HG03439 (cell line): Measurements from ENCODE around the gene MEGF6.

ENCODE experiments used
- ATAC-seq: cut with Tn5 transposase; IDR thresholded peaks from one replicate; pipeline ENCODE4 v1.9.1; 2021; ENCODE audit warnings: mild to moderate bottlenecking, moderate library complexity; ENCODE audit not compliant: unreplicated experiment

MEGF6 gene

DNA sequence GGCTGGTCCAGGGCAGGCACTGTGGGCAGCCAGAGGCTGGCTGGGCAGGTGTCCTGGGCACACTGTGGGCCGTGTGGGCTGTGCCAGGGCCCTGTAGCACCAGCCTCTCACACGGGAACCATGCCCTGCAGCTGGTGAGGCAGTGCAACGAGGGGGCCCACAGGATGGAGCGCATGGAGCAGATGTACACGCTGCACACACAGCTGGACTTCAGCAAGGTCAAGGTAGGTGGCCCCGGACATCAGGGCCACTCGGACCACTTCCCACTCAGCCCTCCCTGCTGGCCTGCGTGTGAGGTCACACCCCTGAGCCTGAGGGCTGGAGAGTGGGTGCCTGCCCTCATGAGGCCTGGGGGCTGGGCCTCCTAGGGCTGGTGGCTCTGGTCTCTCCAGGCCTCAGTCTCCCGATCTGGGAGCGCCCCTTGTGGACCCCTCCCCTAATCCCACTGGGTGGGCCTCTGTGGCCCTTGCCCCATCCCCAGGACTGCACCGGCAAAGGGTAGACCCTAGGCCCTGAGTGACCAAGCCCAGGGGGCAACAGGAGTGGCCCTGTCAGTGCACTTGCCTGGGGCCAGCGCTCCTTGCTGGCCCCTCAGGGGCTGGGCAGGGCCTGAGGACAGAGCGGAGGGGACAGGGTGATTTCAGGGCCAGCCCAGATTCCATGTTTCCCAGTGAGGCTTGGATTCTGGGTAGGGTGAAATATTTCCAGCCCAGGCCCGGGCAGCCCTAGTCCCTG lies 135.3 kb downstream of the MEGF6 start:
- no peak for ATAC-seq

DNA sequence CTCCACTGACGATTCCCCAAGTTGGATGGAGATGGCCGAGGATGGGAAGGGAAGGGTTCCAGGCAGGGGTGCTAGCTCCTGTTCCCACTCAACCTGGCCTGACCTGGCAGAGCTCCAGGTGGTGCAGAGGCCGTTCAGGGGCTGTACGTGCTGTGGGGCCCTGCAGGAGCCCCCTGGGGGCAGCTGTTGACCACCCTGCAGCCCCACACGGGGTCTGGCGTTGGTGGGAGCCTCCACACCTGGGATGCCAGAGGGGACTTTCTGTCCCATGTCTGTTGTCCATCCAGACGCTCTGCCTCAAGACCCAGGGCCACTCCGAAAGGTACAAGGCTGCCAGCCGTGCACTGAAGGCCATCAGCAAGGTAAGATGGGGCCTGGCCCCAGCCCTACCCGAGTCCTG lies 136.9 kb downstream of the MEGF6 start:
- ATAC-seq, result no peak

DNA sequence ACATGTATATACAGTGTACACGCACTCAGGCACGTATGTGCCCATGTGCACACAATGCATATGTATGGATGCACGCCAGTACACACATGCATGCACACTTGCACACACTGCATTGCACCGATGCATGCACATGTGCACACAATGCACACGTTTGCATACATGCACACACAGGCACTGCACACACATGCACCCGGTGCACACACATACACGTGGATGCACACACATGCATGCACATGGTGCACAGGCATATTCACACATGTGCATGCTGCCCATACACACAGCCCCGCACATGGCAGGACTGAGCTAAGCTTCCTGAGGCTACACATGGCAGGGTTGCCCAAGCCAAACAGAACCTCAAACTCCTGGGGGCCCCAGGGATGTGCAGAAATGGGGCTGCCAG lies 137.3 kb downstream of the MEGF6 start:
- no peak for ATAC-seq

DNA sequence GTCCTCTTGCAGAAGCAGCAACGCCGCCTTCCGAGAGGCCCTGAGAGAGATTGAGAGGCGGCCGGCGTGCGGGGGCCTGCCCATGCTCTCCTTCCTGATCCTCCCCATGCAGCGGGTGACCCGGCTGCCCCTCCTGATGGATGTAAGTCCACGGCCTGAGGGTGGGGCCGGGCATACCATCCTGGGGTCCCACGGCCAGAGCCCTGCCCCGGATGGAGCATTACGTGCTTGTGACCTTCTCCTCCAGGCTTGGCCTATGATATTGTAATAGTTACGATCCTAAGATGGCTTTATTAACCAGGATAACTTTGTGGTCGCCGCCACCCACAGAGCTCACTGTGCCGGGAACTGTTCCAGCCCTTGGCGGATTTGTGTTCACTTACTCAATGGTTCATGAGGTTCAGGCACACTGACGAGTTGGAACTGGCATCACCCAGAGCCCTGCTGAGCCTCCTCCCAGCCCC lies 137.9 kb downstream of the MEGF6 start:
- no peak for ATAC-seq

DNA sequence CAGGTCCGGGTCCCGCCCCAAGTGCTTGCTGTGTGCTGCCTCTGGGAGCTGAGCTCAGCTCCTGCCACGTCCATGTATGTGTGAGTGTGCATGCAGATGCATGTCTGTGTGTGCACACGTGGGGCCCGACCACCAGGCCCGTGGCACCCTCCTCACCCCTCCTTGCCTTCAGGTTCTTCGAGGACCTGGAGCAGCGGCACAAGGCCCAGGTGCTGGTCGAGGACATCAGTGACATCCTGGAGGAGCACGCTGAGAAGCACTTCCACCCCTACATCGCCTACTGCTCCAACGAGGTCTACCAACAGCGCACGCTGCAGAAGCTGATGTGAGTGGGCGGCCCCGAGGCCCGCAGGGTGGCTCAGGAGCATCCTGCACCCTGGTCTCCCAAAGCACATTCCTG lies 138.4 kb downstream of the MEGF6 start:
- no peak for ATAC-seq

DNA sequence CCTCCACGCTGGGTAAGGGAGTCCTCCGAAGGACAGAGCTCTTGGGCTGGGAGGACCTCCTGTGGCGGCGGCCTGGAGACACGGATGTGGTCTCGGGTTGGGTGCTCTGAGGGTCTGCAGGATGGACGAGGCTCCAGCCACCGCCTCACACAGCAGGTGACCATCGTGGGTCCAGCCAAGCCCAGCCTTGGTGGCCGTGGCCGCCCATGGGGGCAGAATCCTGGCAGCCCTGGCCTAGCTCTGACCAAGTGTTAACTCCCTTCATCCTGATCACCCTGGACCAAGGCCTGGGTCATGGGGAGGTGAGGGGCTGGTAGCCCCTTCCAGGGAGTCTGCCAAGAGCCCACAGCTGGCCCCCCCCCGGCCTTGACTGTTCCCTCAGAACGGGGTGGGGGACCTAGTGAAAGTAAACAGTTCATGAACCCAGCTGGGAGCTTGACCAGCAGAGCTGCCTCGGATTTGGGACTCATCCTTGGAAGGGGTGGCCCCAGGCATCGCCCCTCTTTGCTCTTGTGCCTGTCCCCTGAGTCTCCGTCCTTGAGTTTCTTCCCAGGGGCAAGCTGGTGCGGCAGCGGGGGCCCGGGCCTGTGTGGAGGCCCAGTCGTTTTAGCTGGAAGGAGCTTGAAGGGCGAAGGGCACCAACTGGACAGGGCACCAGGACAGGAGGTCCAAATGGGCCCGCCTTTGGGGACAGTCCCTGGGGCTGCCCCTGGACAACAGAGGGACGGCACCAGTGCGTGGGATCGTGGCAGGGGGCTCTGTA lies 139.0 kb downstream of the MEGF6 start:
- ATAC-seq, result no peak

DNA sequence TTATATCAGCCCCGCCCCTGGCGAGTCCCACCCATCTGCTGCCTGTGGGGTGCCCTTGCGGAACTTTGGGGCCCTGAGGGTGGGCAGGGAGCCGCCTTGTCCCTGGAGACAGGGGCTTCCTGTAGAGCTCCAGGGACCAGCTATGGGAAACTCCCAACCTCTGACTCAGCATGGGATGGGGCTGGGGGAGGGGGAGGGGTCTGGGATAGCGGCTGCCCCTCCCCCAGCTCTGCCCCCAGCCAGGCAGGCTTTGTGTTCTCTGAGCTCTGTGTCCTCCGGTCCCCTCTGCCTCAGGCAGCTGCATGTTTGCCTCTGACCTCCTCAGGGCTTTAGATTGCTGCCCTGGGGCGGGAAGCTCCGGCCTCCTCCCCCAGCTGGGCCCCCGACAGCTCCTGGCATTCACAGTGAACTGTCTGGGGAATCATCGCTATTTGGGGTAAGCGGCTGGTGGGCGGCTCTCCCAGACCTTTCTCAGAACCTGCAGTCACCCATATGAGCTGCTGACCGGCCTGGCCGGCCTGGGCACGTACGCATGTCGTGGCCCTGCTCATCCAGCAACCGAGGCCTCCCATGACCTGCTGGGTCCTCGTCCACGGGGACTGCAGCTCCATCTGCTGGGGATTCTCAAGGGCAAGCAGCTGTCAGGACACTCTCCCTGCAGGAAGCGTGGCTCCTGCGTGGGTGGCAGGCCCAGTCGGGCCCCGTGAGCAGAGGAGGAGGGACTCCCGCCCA lies 139.8 kb downstream of the MEGF6 start:
- ATAC-seq, result no peak

DNA sequence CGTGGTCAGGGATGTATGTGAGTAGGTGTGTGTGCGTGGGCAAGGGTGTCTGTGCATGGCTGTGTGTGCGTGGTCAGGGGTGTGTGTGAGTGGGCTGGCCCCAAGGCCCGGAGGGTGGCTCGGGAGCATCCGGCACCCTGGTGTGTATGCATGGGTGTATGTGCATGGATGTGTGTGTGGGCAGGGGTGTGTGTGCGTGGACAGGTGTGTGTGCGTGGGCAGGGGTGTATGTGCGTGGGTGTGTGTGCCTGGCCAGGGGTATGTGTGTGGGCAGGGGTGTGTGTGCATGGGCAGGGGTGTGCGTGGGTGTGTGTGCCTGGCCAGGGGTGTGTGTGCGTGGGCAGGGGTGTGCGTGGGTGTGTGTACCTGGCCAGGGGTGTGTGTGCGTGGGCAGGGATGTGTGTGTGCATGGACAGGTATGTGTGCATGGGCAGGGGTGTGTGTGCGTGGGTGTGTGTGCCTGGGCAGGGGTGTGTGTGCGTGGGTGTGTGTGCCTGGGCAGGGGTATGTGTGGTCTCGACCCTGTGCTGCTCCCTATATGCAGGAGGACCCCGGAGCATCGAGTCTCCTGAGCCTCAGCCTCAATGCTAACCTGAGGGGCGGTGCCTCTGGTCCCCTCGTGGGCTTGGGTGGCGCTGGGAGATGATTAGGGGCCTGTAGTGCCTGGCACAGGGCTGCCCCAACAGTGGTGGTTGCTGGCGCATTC lies 140.5 kb downstream of the MEGF6 start:
- ATAC-seq, result no peak

DNA sequence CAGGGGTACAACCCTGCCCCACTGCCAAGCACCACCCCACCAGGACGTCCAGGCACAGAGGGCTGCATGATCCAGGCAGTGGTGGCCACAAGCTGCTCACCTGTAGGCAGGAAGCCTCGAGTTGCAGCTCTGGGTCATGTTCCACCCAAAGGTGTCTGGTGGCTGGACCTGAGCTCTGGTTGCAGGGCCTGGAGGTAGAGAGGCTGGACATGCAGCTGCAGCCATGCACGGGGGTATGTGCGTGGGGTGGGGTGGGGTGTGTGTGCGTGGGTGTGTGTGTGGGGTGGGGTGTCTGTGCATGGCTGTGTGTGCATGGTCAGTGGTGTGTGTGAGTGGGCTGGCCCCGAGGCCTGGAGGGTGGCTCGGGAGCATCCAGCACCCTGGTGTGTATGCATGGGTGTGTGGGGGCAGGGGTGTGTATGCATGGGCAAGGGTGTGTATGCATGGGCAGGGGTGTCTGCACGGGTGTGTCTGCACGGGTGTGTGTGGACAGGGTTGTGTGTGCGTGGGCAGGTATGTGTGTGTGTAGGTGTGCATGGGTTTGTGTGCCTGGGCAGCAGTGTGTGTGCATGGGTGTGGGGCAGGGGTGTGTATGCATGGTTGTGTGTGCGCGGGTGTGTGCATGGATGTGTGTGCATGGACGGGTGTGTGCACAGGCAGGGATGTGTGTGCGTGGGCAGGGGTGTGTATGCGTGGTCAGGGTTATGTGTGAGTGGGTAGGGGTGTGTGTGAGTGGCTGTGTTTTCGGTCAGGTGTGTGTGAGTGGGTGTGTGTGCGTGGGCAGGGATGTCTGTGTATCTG lies 141.3 kb downstream of the MEGF6 start:
- no peak for ATAC-seq

DNA sequence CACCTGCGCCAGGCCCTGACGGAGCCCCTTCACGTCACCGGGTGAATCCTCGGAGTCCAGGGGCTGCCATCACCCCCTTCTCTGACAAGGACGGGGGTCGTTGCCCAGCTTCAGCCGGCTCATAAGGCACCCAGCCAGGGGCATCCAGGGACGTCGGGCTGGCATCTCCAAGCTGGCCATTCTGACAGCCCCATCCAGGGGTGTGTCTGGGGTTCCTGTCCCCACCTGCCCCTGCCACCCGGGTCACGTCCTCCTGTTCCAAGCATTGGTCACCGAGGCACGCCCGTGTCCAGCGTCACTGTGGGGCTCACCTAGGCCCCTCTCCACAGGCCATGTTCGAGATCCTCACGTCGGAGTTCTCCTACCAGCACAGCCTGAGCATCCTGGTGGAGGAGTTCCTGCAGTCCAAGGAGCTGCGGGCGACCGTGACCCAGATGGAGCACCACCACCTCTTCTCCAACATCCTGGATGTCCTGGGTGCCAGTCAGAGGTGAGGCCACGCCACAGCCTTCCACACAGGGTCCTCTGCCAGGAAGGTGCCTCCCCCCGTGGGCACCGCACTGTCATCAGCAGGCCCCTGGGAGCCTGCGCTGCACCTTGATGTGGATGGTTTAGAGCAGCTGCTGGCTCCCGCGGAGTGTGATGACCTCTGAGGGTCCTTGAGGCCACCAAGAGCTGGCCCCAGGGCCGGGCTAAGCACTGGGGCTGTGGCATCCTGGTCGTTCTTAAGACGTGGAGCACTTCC lies 142.0 kb downstream of the MEGF6 start:
- ATAC-seq, result no peak

DNA sequence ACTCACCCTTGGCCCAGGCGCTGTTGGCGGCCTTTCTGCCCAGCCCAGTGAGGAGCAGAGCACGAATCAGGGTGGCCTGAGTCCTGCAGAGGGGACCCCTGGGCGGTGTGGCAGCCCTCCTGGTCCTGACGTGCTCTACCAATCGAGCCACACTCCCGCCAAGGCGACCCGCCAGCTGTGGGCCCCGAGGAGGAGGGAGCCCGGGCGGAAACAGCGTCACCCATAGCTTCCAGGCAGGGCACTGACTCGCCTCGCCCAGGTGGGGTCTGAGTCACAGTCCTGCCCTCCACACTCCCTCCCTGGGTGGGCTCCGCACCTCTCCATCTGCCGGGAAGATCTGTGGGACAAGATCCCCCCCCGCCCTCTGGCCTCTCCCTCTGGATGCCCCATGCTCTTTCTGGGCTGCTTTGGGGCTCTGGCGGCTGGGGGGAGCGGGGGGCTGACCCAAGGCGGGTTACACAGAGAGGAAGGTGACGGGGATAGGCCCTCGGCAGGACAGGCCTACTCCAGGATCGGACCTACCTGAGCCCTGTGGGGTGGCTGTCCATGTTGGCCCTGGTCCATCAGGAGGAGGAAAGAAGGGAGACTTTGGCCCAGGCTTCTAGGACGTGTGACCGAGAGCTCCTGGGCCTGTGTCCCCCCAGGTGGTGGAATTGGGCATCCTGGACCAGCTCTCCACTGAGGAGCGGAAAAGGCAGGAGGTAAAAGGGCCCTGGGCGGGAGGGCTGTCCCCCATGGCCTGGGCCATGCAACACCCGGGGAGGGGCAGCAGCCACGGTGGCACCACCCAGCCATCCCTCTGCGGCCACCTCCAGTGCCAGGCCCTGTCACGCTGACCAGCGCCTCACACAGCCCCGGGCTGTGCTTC lies 142.8 kb downstream of the MEGF6 start:
- no peak for ATAC-seq

DNA sequence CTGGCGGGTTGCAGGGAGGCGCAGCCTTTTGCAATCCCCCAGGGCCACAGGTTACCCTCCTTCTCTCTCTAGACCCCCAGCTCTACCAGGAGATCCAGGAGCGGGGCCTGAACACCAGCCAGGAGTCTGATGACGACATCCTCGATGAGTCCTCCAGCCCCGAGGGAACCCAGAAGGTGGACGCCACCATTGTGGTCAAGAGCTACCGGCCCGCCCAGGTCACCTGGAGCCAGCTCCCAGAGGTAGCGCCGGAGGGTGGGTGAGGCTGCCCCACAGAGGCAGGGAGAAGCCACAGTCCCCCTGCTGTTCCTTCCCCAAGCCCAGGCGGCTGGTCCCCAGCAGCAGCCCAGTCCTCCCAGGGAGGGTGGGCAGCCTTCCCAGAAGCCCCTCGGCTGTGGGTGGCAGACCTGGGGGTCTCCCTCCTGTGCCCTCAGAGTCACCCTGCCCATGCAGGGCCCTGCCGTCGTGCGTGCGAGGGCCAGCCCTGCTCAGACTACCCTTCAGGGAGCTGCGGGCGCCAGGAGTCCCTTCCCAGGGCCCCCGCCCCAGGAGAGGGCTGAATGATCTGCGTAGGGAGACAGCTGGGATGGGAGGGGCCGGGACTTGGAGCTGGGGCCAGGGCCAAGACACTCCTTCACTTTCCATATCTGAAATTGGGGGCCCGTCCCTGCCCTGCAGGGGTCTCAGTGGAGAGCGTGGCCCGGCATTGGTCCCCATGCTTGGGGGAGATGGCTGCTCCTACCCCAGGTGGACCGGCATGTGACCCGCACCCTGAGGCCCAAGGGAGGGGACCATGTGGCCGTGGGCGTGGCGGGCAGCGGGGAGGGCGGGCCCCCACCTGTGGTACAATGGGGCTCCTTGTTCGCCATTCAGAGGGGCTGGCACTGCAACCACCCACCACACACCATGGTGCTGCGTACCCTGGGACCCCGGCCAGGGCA lies 143.9 kb downstream of the MEGF6 start:
- ATAC-seq, result no peak

DNA sequence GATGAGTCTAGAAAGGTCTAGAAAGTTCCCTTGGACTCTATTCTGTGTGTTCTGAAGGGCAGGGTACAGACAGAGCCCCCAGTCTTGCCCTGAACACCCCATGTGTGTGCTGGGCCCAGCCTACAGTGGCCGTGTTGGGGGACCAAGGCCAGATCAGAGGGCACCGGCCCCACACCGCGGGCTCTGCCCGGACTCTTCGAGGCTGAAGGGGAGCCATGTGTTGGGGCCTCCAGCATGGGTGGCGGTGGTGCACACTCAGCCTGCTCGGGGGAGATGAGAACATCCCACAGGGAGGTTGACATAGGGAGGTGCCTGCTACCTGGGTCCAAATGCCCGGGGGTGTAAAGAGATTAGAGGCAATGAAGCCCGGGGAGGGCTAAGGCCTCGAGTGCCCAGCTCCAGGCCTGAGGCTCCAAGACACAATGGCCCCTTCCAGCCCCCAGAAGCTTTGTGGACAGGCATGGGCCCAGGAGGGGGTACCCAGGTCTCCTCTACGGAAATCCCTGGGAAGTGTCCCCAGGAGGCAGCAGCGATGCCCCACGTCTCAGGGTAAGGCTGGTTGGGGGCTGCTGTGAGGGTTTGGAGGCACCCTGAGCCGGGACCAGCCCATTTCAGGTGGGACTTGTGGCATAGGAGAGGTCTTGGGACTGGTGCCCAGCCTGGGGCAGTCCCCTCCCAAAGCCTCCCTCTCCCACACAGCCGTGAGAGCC lies 144.8 kb downstream of the MEGF6 start:
- ATAC-seq, result no peak

DNA sequence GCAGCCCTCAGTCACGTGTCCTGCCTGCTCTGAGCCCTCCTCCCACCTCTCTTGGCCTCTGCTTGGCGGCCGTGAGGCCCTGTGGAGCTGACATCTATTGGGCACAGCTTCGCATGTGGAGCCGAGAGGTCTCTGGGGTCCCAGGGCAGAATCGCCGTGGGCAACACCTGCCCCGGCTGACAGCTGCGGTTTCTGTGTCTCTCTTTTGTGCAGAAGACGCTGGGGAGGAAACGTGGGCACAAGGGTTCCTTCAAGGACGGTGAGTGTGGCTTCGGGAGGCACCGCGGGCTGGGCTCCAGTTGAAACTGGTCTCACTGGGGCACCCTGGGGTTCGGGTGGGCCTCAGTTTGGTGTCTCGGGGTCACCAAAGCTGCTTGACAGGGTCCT lies 145.4 kb downstream of the MEGF6 start:
- no peak for ATAC-seq

DNA sequence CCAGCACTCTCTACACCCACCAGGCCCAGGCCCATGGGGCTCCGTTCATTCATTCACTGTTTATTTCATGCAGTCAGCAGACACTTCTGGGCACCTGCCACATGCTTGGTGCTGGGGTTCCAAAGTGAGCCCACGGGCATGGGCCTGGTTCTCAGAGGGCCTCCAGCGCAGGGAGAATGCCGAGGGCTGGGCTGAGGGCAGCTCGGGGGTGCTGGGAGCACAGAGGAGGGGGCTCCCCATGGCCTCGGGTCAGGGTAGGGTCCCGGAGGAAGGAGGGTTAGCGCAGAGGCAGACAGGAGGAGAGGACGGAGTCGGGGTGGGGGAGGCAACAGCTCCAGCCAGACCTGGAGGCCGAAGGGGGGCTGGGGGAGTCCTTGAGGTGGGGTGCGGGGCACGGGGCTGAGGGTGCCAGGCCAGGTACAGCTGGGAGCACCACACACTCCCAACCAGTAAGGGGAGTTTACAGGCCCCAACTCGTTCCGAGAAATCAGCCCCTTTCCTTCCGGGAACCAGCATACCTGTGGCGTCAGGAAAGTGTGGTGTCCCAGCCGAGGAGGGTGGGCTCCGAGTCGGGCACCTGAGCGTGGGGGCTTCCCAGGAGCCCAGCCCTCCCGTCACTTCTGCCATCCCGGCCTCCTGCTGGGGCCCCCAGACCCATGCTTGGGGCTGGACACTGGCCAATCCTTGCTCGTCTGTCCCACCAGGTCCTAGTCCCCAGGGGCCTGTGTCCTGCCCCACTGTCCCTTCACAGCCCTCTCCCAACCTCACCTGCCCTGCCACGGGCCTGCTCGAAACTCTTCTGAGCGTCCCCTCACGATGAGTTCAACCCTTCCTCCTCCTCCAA lies 146.0 kb downstream of the MEGF6 start:
- ATAC-seq, result no peak

DNA sequence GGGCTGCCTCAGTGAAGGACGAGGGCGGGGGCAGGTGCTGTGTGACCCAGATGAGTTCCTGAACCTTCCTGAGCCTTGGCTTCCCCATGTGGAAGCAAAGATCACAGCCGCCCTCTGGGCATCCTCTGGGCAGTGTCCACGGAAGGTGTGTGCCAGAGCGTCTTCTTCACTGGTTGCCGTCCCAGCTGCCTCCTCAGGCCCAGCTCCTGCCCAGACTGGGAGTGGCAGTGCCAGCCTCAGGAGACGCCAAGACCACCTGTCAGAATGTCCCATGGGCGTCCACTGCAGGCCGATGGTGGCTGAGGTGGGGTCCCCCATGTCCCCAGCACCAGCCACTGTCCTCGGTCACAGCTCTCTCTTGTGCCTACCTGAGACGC lies 146.7 kb downstream of the MEGF6 start:
- no peak for ATAC-seq
